Ovary (tissue), 3 donors: Measurements from ENCODE around the gene NRAP.

Experiments
- POLR2A ChIP-seq: fragments of 450-650 bp; IDR thresholded peaks from one replicate; pipeline ENCODE4 v1.6.1; 2017; ENCODE audit warnings: antibody characterized with exemption, mild to moderate bottlenecking, moderate library complexity
- TF ChIP-seq, protein P1 (sequence below), 3 donors: fragments of 450-650 bp in 2 of 3; fragments of 200-600 bp in 1 of 3; IDR thresholded peaks; one replicate each; pipeline versions ENCODE4 v1.5.1 to v1.8.0; 2016 to 2022; ENCODE audit warnings: antibody characterized with exemption in 3 of 3, mild to moderate bottlenecking in 1 of 3
- donor health status: DM: no; HTN: no; CAD: no.

- no peak for TF ChIP-seq POLR2A
- TF ChIP-seq, protein P1, sequence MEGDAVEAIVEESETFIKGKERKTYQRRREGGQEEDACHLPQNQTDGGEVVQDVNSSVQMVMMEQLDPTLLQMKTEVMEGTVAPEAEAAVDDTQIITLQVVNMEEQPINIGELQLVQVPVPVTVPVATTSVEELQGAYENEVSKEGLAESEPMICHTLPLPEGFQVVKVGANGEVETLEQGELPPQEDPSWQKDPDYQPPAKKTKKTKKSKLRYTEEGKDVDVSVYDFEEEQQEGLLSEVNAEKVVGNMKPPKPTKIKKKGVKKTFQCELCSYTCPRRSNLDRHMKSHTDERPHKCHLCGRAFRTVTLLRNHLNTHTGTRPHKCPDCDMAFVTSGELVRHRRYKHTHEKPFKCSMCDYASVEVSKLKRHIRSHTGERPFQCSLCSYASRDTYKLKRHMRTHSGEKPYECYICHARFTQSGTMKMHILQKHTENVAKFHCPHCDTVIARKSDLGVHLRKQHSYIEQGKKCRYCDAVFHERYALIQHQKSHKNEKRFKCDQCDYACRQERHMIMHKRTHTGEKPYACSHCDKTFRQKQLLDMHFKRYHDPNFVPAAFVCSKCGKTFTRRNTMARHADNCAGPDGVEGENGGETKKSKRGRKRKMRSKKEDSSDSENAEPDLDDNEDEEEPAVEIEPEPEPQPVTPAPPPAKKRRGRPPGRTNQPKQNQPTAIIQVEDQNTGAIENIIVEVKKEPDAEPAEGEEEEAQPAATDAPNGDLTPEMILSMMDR (IDR thresholded peaks at IDR 0.05): no peak
Measured at GRCh38 chr10:113594652-113595051, 69.2 kb downstream of the NRAP start.
